Aorta (tissue), 5 donors: Measurements from ENCODE around the gene AURKAIP1. TPM values are rescaled to one million over a fixed set of nuclear protein-coding genes. Genes with fewer than 3 reads are reported as not detected.
"Not testable (repeated sequence)": the region's sequence is repeated elsewhere in the genome, so short reads cannot be mapped to it uniquely, and the experiment has no call there.

Experiments used
- ATAC-seq: fragments of 200-7000 bp; cut with Tn5 transposase; one replicate; pipeline ENCODE4 v1.9.1; 2022; ENCODE audit warnings: moderate library complexity; ENCODE audit not compliant: low FRiP score
- DNase-seq, 2 donors: peaks; one replicate each; pipeline ENCODE4 v3.0.0-alpha.2; 2020
- H3K27ac ChIP-seq, 2 donors: one replicate each; pipeline ENCODE4 v1.5.1; 2013; ENCODE audit warnings: low read length in 2 of 2, mild to moderate bottlenecking in 2 of 2, moderate library complexity in 2 of 2, control low read depth in 1 of 2, inconsistent platforms in 1 of 2, low read depth in 1 of 2
- H3K27me3 ChIP-seq, 2 donors: one replicate each; pipeline ENCODE4 v1.6.1; 2013; ENCODE audit warnings: control low read depth in 1 of 2, low read length in 1 of 2, mild to moderate bottlenecking in 1 of 2, moderate library complexity in 1 of 2; ENCODE audit not compliant: insufficient read depth in 2 of 2, control insufficient read depth in 1 of 2
- H3K36me3 ChIP-seq, 2 donors: one replicate each; pipeline ENCODE4 v1.6.1; 2013; ENCODE audit warnings: control low read depth in 1 of 2, low read length in 1 of 2, mild to moderate bottlenecking in 1 of 2; ENCODE audit not compliant: insufficient read depth in 2 of 2, control insufficient read depth in 1 of 2
- H3K4me1 ChIP-seq, 2 donors: one replicate each; pipeline ENCODE4 v1.6.1; 2013; ENCODE audit warnings: low read length in 2 of 2, control low read depth in 1 of 2, mild to moderate bottlenecking in 1 of 2, moderate library complexity in 1 of 2; ENCODE audit not compliant: insufficient read depth in 2 of 2, control insufficient read depth in 1 of 2
- H3K4me3 ChIP-seq, 2 donors: one replicate each; pipeline ENCODE4 v1.5.1; 2013; ENCODE audit warnings: low read length in 2 of 2, control low read depth in 1 of 2, mild to moderate bottlenecking in 1 of 2
- H3K9me3 ChIP-seq: one replicate; pipeline ENCODE4 v1.6.1; 2013; ENCODE audit warnings: mild to moderate bottlenecking, low read length; ENCODE audit not compliant: control insufficient read depth
- WGBS, 2 donors: extraction: QIAGEN DNeasy Blood & Tissue Kit; methylation state at CpG; one replicate each; pipeline ENCODE4 v1.1.7; 2013; 5-methylcytosine and 5-hydroxymethylcytosine counted together
- intact Hi-C, 2 donors: fragments of 100-400 bp; cut with DNase I; formaldehyde crosslinking; loops; one replicate each; pipeline versions ENCODE4 v1.14.2 to v1.15.0; 2022
- polyA plus RNA-seq, 2 donors: library from polyadenylated mRNA; stranded (reverse); fragments of 200-250 nt; gene quantifications; one replicate each; pipeline ENCODE4 v1.2.3, GENCODE V29; 2013
- total RNA-seq, 2 donors: library from RNA; stranded (reverse); fragmentation: NEBNext Ultra II Directional; extraction: Animal tissue kit (Norgen Biotek cat#: 25700); gene quantifications; one replicate each; pipeline ENCODE4 v1.2.1, GENCODE V29; 2021
- donor health status: healthy with polysubstance abuse.
- donor health status: Bipolar disorder and iron deficiency.
- donor health status: DM: no; HTN: no; CAD: no.
- donor health status: DM: no; HTN: no; CAD: no.
- donor health status: DM: yes; HTN: yes; CAD: no.

Gene AURKAIP1
- total and polyA plus RNA-seq, 4 donors = 59.6 to 154 (median 92.2) TPM

- Histone ChIP-seq H3K36me3 (peaks cover 1 to 15% of the 10 kb centered on the region in 2 donors), H3K27me3 (no peaks in the 10 kb centered on the region), H3K27ac (no peak overlapping the region), H3K4me3 (no peak overlapping the region), H3K4me1 (no peaks in the 10 kb centered on the region), H3K9me3 (no peaks in the 10 kb centered on the region)
- intact Hi-C loops = no loop called here
- DNase-seq = no peak
- WGBS, 2 donors = 83 to 88% methylated on average over 4 of the region's 4 CpGs
- no peak for ATAC-seq
Observed at GRCh38 chr1:1393014-1393413, 18.0 kb upstream of the AURKAIP1 start.

- 87 to 88% methylated on average over 12 of the region's 12 CpGs for WGBS, 2 donors
- Histone ChIP-seq H3K27ac (no peak overlapping the region), H3K4me1 (no peaks in the 10 kb centered on the region), H3K27me3 (no peaks in the 10 kb centered on the region), H3K36me3 (peaks cover 3 to 24% of the 10 kb centered on the region in 2 donors), H3K4me3 (no peak overlapping the region), H3K9me3 (no peaks in the 10 kb centered on the region)
- intact Hi-C loops = no loop called here
- DNase-seq = no peak
- ATAC-seq = no peak
Observed at GRCh38 chr1:1391225-1391624, 16.2 kb upstream of the AURKAIP1 start.

- no peak for ATAC-seq
- Histone ChIP-seq H3K4me1 (no peaks in the 10 kb centered on the region), H3K27ac (no peak overlapping the region), H3K4me3 (no peak overlapping the region), H3K9me3 (no peaks in the 10 kb centered on the region), H3K36me3 (peaks cover 3 to 27% of the 10 kb centered on the region in 2 donors), H3K27me3 (no peaks in the 10 kb centered on the region)
- WGBS, 2 donors = 88 to 90% methylated on average over 12 of the region's 12 CpGs
- intact Hi-C loops = no loop called here
- DNase-seq = no peak
Observed at GRCh38 chr1:1390675-1391074, 15.7 kb upstream of the AURKAIP1 start.

GRCh38 chr1:1388078-1388472 lies 13.1 kb upstream of the AURKAIP1 start:
- Histone ChIP-seq H3K27me3 (no peaks in the 10 kb centered on the region), H3K9me3 (no peaks in the 10 kb centered on the region), H3K27ac (no peak overlapping the region), H3K4me1 (no peaks in the 10 kb centered on the region), H3K36me3 (peaks cover 3 to 23% of the 10 kb centered on the region in 2 donors), H3K4me3 (no peak overlapping the region)
- ATAC-seq (no peak), DNase-seq (no peak)
- 95 to 98% methylated on average over 16 of the region's 16 CpGs for WGBS, 2 donors
- intact Hi-C loops = no loop called here

- Histone ChIP-seq H3K9me3 (no peaks in the 10 kb centered on the region), H3K4me3 (no peak overlapping the region), H3K27ac (no peak overlapping the region), H3K4me1 (no peaks in the 10 kb centered on the region), H3K36me3 (peaks cover 3 to 21% of the 10 kb centered on the region in 2 donors), H3K27me3 (no peaks in the 10 kb centered on the region)
- no peak for ATAC-seq
- WGBS, 2 donors = 94% methylated on average over 50 of the region's 50 CpGs
- intact Hi-C loops = no loop called here
- DNase-seq = no peak
Observed at GRCh38 chr1:1387098-1388077, 12.4 kb upstream of the AURKAIP1 start.

GRCh38 chr1:1385931-1386330 lies 10.9 kb upstream of the AURKAIP1 start:
- Histone ChIP-seq H3K4me3 (no peak overlapping the region), H3K27ac (no peak overlapping the region), H3K27me3 (no peaks in the 10 kb centered on the region), H3K9me3 (no peaks in the 10 kb centered on the region), H3K36me3 (peaks cover 3 to 18% of the 10 kb centered on the region in 2 donors), H3K4me1 (no peaks in the 10 kb centered on the region)
- DNase-seq (no peak), ATAC-seq (no peak)
- intact Hi-C loops = no loop called here
- WGBS, 2 donors = 91 to 92% methylated on average over 8 of the region's 8 CpGs

- intact Hi-C loops, H3K4me1 ChIP-seq, H3K27ac ChIP-seq, DNase-seq, ATAC-seq, H3K9me3 ChIP-seq, H3K4me3 ChIP-seq, H3K27me3 ChIP-seq: not testable (repeated sequence)
- peaks cover 3 to 18% of the 10 kb centered on the region in 2 donors for H3K36me3 ChIP-seq
- 94 to 95% methylated on average over 29 of the region's 29 CpGs for WGBS, 2 donors
Observed at GRCh38 chr1:1385339-1385738, 10.3 kb upstream of the AURKAIP1 start.

GRCh38 chr1:1381294-1381693 lies 6.3 kb upstream of the AURKAIP1 start:
- H3K4me1 ChIP-seq = no peaks in the 10 kb centered on the region
- no peaks in the 10 kb centered on the region for H3K9me3 ChIP-seq
- ATAC-seq = no peak
- intact Hi-C loops = no loop called here
- H3K27me3 ChIP-seq = no peaks in the 10 kb centered on the region
- H3K27ac ChIP-seq = no peak overlapping the region
- no peak overlapping the region for H3K4me3 ChIP-seq
- peaks cover 0 to 3% of the 10 kb centered on the region in 2 donors for H3K36me3 ChIP-seq
- 66 to 69% methylated on average over 8 of the region's 8 CpGs for WGBS, 2 donors
- no peak for DNase-seq

- DNase-seq (no peak), ATAC-seq (no peak)
- no peaks in the 10 kb centered on the region for H3K36me3 ChIP-seq
- H3K4me1 ChIP-seq = no peaks in the 10 kb centered on the region
- no peak overlapping the region for H3K4me3 ChIP-seq
- H3K9me3 ChIP-seq = no peaks in the 10 kb centered on the region
- H3K27me3 ChIP-seq = no peaks in the 10 kb centered on the region
- intact Hi-C loops = no loop called here
- WGBS, 2 donors = 87 to 92% methylated on average over 16 of the region's 16 CpGs
- H3K27ac ChIP-seq = no peak overlapping the region
Observed at GRCh38 chr1:1380860-1381259, 5.9 kb upstream of the AURKAIP1 start.
